ENCODE results near the gene COMTD1. TPM values are rescaled to one million over a fixed set of nuclear protein-coding genes. Genes with fewer than 3 reads are reported as not detected.

Gene COMTD1
- polyA plus RNA-seq, 1 experiment, result 2.0 TPM

DNA sequence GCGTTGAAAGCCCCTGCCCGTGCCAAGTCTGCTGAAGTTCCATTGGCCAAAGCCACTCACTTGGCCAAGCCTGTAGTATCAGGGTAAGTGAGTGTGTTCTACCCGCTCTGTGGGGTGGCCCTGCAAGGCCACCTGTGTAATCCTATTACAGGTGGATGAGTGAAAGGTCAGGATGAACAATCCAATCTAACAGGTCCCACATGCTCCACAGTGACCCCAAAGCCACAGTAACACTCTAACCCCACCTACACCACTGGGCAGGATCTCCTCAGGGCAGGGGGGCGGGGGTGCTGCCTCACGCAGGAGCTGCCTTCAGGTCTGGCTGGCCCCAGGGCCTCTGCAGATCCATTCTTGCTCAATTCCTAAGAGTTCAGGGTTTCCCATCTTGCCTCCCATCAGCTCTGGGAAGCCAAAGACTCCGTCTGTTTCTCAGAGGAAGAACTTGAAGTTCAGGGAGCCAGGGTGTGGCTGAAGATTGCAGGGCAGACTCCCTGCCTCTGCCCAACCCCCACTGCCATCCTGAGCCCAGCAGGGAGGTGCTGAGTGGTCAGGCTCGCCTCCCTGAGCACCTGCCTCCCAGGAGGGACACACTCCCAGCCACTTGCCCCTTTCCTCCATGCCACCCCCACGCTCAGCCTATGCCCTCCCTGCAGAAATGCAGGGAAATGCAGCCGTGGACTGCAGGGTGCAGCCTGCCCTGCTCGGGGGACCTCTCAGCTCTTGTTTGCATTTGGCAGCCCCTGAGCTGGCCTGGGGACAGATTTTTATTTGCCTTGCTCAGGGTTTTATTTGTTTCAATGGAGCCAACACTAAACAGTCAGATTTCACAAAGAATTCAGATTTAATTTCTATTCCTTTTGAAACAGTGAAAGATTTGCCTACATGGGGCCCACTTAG, 9.8 kb upstream of the COMTD1 start:
- H3K27me3 ChIP-seq (ENCODE audit: control insufficient read depth, insufficient read depth, low read length), result no peaks in the 10 kb centered on the region
- H3K4me3 ChIP-seq (ENCODE audit: low read depth, low read length), result no peak overlapping the region
- TF ChIP-seq, protein P1, sequence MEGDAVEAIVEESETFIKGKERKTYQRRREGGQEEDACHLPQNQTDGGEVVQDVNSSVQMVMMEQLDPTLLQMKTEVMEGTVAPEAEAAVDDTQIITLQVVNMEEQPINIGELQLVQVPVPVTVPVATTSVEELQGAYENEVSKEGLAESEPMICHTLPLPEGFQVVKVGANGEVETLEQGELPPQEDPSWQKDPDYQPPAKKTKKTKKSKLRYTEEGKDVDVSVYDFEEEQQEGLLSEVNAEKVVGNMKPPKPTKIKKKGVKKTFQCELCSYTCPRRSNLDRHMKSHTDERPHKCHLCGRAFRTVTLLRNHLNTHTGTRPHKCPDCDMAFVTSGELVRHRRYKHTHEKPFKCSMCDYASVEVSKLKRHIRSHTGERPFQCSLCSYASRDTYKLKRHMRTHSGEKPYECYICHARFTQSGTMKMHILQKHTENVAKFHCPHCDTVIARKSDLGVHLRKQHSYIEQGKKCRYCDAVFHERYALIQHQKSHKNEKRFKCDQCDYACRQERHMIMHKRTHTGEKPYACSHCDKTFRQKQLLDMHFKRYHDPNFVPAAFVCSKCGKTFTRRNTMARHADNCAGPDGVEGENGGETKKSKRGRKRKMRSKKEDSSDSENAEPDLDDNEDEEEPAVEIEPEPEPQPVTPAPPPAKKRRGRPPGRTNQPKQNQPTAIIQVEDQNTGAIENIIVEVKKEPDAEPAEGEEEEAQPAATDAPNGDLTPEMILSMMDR (IDR thresholded peaks at IDR 0.05; ENCODE audit: low read depth, low read length), result no peak
- no peaks in the 10 kb centered on the region for H3K9me3 ChIP-seq (ENCODE audit: control insufficient read depth, insufficient read depth, low read length)
- DNase-seq (ENCODE audit: low read depth, low spot score), result no peak
- no peak overlapping the region for H3K27ac ChIP-seq (ENCODE audit: low read depth, low read length)
- CTCF ChIA-PET, result interaction anchor here (1.4 kb wide), 1 partner anchor 8 kb away, joined by 7 read pairs; no protein-coding TSS in a partner anchor
- POLR2A ChIA-PET, result no interaction called here

DNA sequence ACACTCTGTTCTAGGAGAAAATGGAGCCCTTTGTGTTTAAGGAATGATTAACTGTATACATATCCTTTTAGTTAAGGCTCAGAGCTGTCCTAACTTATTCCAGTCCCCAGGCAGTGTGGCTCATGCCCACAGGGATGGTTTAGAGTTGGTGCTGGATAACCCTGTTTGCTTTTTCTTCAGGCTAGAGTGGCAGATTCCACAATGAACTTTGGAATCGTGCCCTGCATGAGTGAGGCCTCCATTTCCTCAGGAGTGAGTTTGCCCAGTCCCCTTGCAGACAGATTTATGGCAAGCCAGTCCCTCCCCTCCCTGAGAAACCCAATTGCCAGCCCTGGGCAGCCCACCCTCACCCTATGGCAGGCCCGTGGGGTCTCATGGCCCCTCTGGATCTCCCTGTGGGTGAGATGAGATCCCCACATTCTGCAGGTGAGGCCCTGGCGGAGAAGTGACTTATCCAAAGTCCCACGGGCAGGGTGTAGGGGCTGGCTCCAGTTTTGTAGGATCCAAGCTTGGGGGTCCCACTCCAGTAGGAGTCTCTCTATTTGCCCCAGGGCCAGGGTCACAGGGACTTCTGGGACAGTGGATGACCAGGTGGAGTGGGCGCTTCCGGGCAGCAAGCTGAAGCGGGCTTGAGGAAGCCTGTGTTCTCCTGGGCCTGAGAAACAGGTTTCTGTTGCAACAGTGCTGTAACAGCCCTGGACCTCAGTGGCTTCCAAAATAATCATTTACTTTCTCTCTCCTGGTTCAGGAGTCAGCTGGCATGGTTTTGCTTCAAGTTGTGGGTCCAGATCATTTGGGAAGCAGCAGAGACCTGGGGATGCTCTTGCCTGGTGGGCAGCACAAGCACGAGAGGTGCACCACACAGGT, 9.0 kb upstream of the COMTD1 start:
- Histone ChIP-seq H3K27me3 (ENCODE audit: control insufficient read depth, insufficient read depth, low read length) (no peaks in the 10 kb centered on the region), H3K9me3 (ENCODE audit: control insufficient read depth, insufficient read depth, low read length) (no peaks in the 10 kb centered on the region), H3K27ac (ENCODE audit: low read depth, low read length) (no peak overlapping the region), H3K4me3 (ENCODE audit: low read depth, low read length) (no peak overlapping the region)
- ChIA-PET POLR2A (no interaction called here), CTCF (no interaction called here)
- TF ChIP-seq, protein P1 (IDR thresholded peaks at IDR 0.05; ENCODE audit: low read depth, low read length), result no peak
- no peak for DNase-seq (ENCODE audit: low read depth, low spot score)

DNA sequence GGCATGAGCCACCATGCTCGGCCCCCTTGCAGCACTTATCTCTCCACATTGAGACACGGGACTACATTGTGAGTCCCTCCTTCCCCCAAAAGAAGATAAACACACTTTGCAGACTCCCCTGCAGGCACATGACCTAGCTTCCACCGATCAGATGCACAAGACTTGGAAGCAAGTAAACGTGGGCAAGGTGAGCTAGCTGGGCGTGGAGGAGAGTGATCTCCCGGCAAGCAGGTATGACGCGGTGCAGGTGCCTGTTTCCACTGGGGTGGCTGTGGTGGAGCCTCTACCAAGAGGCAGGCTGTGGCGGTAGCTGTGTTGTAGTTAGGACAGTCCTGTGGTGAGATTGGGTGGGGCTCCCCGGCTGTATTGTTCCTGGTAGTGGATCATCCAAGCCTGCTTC, 7.7 kb upstream of the COMTD1 start:
- TF ChIP-seq, protein P1 (IDR thresholded peaks at IDR 0.05; ENCODE audit: low read depth, low read length), result no peak
- ChIA-PET CTCF (interaction anchor here (1.1 to 2.6 kb wide), 2 partner anchors 13 to 152 kb away, joined by 3 to 9 read pairs; no protein-coding TSS in a partner anchor), POLR2A (no interaction called here)

DNA sequence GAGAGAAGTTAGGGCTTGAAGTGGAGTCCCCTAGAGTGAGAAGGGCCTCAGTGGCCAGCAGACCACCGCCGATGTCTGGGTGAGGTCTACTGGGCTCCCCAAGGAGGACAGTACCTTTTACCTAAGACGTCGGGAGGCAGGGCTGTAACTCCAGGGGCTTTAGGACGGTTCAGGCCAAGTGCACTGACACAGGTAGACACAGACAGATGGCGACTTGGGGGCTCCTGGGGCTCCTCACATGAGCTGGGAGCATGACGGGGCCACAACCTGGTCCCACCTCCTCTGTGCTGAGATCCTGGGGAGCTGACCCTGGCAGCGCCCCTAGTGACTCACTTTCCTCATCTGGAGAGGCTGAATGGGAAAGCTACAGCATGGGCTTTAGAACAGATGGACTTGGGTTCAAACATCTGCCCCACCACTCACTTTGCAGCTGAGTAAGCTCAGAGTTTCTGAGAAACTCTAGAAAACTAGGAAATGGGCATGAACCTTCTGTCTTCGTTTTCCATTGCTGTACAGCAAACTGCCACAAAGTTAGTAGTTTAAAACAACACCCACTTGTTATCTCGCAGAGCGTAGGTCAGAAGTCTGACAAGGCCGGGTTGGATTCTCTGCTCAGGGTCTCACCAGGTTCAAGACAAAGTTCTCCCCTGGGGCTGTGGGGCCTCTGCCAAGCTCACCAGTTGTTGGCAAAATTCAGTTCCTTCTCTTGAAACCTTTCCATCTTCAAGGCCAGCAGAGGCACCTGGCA, 4.7 kb upstream of the COMTD1 start:
- no peaks in the 10 kb centered on the region for H3K27me3 ChIP-seq (ENCODE audit: control insufficient read depth, insufficient read depth, low read length)
- no peak for DNase-seq (ENCODE audit: low read depth, low spot score)
- ChIA-PET CTCF (interaction anchor here (0.7 to 2.6 kb wide), 2 partner anchors 10 to 1596 kb away, joined by 3 to 9 read pairs; no protein-coding TSS in a partner anchor), POLR2A (interaction anchor here (0.7 kb wide), 1 partner anchor 26 kb away, joined by 6 read pairs; no protein-coding TSS in a partner anchor)
- H3K4me3 ChIP-seq (ENCODE audit: low read depth, low read length), result no peak overlapping the region
- TF ChIP-seq, protein P1 (IDR thresholded peaks at IDR 0.05; ENCODE audit: low read depth, low read length), result no peak
- H3K9me3 ChIP-seq (ENCODE audit: control insufficient read depth, insufficient read depth, low read length), result no peaks in the 10 kb centered on the region; the same call in 1 of the 2 replicates
- H3K27ac ChIP-seq (ENCODE audit: low read depth, low read length), result no peak overlapping the region

More for the DNA sequence above, 7.7 kb upstream of the COMTD1 start:
- Histone ChIP-seq H3K4me3 (ENCODE audit: low read depth, low read length) (no peak overlapping the region), H3K27ac (ENCODE audit: low read depth, low read length) (no peak overlapping the region), H3K27me3 (ENCODE audit: control insufficient read depth, insufficient read depth, low read length) (no peaks in the 10 kb centered on the region), H3K9me3 (ENCODE audit: control insufficient read depth, insufficient read depth, low read length) (no peaks in the 10 kb centered on the region; the same call in 1 of the 2 replicates)
- no peak for DNase-seq (ENCODE audit: low read depth, low spot score)
